ENCODE measurements around the gene CAND2. TPM values are rescaled to one million over a fixed set of nuclear protein-coding genes. Genes with fewer than 3 reads are reported as not detected.

The CAND2 gene
- total and polyA plus RNA-seq, 9 of the 15 experiments (the other 6 are each of a cell fraction or from before 2014, with no cell fraction given), result 0.91 to 14.9 (median 4.3) TPM

- no TSS peak for BruUV-seq (replicated peaks)
- ChIA-PET CTCF (ENCODE audit: low intra/inter-chr PET ratio) (no interaction called here), POLR2A (interaction anchor here (0.6 to 1.3 kb wide), 4 partner anchors 11 to 109 kb away, joined by 3 to 4 read pairs (median 4); no protein-coding TSS in a partner anchor)
- no peaks in the 10 kb centered on the region for H3K9me1 ChIP-seq (ENCODE audit: control insufficient read depth, insufficient read depth, low read length)
- H3K4me2 ChIP-seq (ENCODE audit: insufficient read depth, low read length), result no peak overlapping the region
- no peak overlapping the region for H3K27ac ChIP-seq (ENCODE audit: extremely low read depth, low read depth, low read length)
- DNase-seq (ENCODE audit: extremely low read depth in 1 of 4, low spot score in 3 of 4) (no peak), FAIRE-seq (no peak), ATAC-seq (no peak)
- TF ChIP-seq NFE2 (IDR thresholded peaks at IDR 0.05; ENCODE audit: low read depth), result 0 out of 2 replicates have a peak, but pooled peaks have one; percentile 13
- TF ChIP-seq ZNF121 (CRISPR knock-in tag; conservative IDR thresholded peaks at IDR 0.05), result peak; percentile 66
- TF ChIP-seq ZNF696 (CRISPR knock-in tag; conservative IDR thresholded peaks at IDR 0.05), result no peak
- TF ChIP-seq RBM25 (IDR thresholded peaks at IDR 0.05; ENCODE audit: low read depth, low read length, severe bottlenecking), result no peak
- H3K4me3 ChIP-seq, result no peak overlapping the region
- in situ Hi-C loops (cut with MboI), result no loop called here
- no peaks in the 10 kb centered on the region for H4K20me1 ChIP-seq (replicated peaks; ENCODE audit: control insufficient read depth, insufficient read depth, low read length)
- H3K4me1 ChIP-seq (replicated peaks in 1 of 2; ENCODE audit: control insufficient read depth in 2 of 2, insufficient read depth in 2 of 2, low read length in 2 of 2), result peaks cover 3 to 31% of the 10 kb centered on the region in 2 experiments
- no peaks in the 10 kb centered on the region for H3K9me3 ChIP-seq (replicated peaks; ENCODE audit: control insufficient read depth, insufficient read depth, low read depth, low read length)
- WGBS (ENCODE audit: insufficient coverage, low coverage, missing lambda C conversion rate), result 31% methylated on average over 7 of the region's 9 CpGs
- no peaks in the 10 kb centered on the region for H3K79me2 ChIP-seq (ENCODE audit: control insufficient read depth, insufficient read depth, low read length)
- H2AFZ ChIP-seq (ENCODE audit: low read depth, low read length), result no peak overlapping the region
- H3K27me3 ChIP-seq (ENCODE audit: control insufficient read depth in 2 of 2, insufficient read depth in 2 of 2, low read length in 2 of 2), result no peaks in the 10 kb centered on the region; a peak in 2 of 5 replicates
- no peaks in the 10 kb centered on the region for H3K36me3 ChIP-seq (ENCODE audit: control insufficient read depth, insufficient read depth, low read length)
- intact Hi-C loops (cut with micrococcal nuclease), result no loop called here
- peak overlapping the region in 1 of 2 experiments; percentile 31; a peak in 1 of 4 replicates for H3K9ac ChIP-seq (ENCODE audit: insufficient read depth in 1 of 2, low read depth in 2 of 2, low read length in 2 of 2)
These were observed 43.0 kb upstream of the CAND2 start for GRCh38 chr3:12753275-12754028.

GRCh38 chr3:12754313-12754712 is 42.2 kb upstream of the CAND2 start:
- Histone ChIP-seq H2AFZ (ENCODE audit: low read depth, low read length) (no peak overlapping the region), H3K4me1 (replicated peaks in 1 of 2; ENCODE audit: control insufficient read depth in 2 of 2, insufficient read depth in 2 of 2, low read length in 2 of 2) (peaks cover 7 to 31% of the 10 kb centered on the region in 2 experiments), H3K9ac (ENCODE audit: insufficient read depth in 1 of 2, low read depth in 2 of 2, low read length in 2 of 2) (no peak overlapping the region), H3K9me1 (ENCODE audit: control insufficient read depth, insufficient read depth, low read length) (no peaks in the 10 kb centered on the region), H3K27ac (ENCODE audit: extremely low read depth, low read depth, low read length) (no peak overlapping the region), H4K20me1 (replicated peaks; ENCODE audit: control insufficient read depth, insufficient read depth, low read length) (no peaks in the 10 kb centered on the region), H3K9me3 (replicated peaks; ENCODE audit: control insufficient read depth, insufficient read depth, low read depth, low read length) (no peaks in the 10 kb centered on the region), H3K27me3 (ENCODE audit: control insufficient read depth in 2 of 2, insufficient read depth in 2 of 2, low read length in 2 of 2) (no peaks in the 10 kb centered on the region; a peak in 2 of 5 replicates), H3K36me3 (ENCODE audit: control insufficient read depth, insufficient read depth, low read length) (no peaks in the 10 kb centered on the region), H3K4me3 (no peak overlapping the region), H3K79me2 (ENCODE audit: control insufficient read depth, insufficient read depth, low read length) (no peaks in the 10 kb centered on the region), H3K4me2 (ENCODE audit: insufficient read depth, low read length) (no peak overlapping the region)
- intact Hi-C loops (cut with micrococcal nuclease), result no loop called here
- ATAC-seq (no peak; the same call in 2 of the 3 replicates), DNase-seq (ENCODE audit: extremely low read depth in 1 of 4, low spot score in 3 of 4) (no peak), FAIRE-seq (no peak)
- WGBS (ENCODE audit: insufficient coverage, low coverage, missing lambda C conversion rate), result 43% methylated on average over 1 of the region's 1 CpG
- CTCF ChIA-PET (ENCODE audit: low intra/inter-chr PET ratio), result no interaction called here
- POLR2A ChIA-PET, result interaction anchor here (0.7 to 1.3 kb wide), 2 partner anchors 10 to 1120 kb away, joined by 3 read pairs; no protein-coding TSS in a partner anchor
- no TSS peak for BruUV-seq (replicated peaks)
- in situ Hi-C loops (cut with MboI), result no loop called here

Data from K562 (cell line).